LHCN-M2 (cell line): ENCODE measurements around the gene PIP5K1B. TPM values are rescaled to one million over a fixed set of nuclear protein-coding genes. Genes with fewer than 3 reads are reported as not detected.

ENCODE experiments used
- DNase-seq: peaks from one replicate; pipeline ENCODE4 v3.0.0-alpha.2; 2012; ENCODE audit warnings: low read depth
- total RNA-seq: library from RNA; depleted of rRNA; stranded (reverse); fragments of >200 nt; gene quantifications from 2 replicates; pipeline ENCODE4 v1.2.3, GENCODE V29; 2014

Gene PIP5K1B
- total RNA-seq, 1 experiment from 2014 or later, result not detected

DNA sequence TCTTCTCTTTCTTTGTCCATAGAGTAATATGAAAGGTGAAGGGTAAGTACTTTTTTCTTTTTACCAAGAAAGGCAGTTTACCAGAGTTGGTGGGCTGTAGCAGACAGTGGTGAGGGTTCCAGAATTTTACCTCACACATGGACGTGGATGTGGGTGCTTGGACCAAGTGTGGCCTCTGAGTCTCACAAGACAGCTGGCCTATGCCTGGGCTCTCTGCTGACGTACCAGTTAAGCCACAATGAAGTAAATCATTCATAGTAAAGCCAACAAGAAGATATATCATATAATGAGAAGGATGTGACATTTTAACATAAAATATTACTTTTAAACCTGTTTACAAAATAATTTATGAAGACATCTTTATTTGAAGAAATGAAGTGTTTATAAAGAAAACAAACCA lies 202.9 kb downstream of the PIP5K1B start:
- no peak for DNase-seq

GRCh38 chr9:68912561-68912960 lies 207.5 kb downstream of the PIP5K1B start:
- DNase-seq, result no peak

DNA sequence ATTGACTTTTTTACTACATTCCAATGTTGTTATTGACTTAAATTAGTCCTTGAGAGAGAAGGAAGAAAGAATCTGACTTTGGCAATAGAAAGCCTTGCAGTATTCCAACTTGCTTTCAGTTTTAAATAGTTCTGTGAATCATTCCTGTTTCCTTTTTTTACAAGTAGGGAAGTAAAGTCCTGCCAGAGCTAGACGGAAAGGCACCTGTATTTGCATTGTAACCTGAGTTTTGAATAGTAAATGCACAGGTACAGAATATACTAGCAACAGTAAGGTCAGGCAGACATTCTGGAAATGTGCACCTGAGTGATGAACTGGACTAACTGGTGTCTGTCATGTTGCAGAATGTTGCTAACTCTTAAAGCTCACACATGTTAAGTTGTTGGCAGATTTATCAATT lies 208.0 kb downstream of the PIP5K1B start:
- no peak for DNase-seq

- DNase-seq, result no peak
Measured at GRCh38 chr9:68914751-68915150, 209.7 kb downstream of the PIP5K1B start.

- no peak for DNase-seq
Measured at GRCh38 chr9:68919661-68920060, 214.6 kb downstream of the PIP5K1B start.

DNA sequence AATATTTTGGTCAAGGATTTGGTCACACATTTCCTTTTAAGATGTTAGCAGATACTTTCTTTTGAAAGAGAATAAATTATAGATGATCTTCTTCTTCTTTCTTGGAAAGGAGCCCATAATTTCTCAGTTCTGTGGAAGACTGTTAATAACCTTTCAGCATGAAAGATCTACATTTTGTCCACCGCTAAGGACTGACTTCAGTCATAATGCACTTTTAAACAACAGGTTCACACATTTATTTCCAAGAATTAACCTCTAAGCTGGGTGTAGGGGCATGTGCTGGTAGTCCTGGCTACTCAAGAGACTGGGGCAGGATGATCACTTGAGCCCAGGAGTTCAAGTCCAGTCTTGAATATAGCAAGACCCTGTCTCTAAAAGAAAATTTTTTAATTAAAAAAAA lies 215.9 kb downstream of the PIP5K1B start:
- DNase-seq, result no peak

- DNase-seq, result no peak
Measured at GRCh38 chr9:68923480-68923879, 218.4 kb downstream of the PIP5K1B start.

DNA sequence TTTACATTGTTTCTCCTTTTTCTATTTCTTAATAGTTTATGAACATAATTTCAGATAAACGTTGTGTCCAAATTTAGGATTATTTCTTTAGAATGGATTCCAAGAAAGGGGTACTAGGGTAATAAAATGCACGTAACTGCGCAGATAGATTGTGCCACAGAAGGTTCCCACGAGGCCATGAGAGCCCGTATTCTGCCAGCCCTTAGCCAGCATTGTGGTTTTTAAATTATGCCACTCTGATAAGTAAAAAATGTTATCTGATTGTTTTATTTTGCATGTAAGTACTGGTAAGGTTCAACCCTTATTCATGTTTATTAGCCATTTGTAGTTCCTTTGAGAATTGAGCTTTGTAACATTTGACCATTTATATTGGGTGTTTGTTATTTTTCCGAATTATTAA lies 220.1 kb downstream of the PIP5K1B start:
- no peak for DNase-seq

DNA sequence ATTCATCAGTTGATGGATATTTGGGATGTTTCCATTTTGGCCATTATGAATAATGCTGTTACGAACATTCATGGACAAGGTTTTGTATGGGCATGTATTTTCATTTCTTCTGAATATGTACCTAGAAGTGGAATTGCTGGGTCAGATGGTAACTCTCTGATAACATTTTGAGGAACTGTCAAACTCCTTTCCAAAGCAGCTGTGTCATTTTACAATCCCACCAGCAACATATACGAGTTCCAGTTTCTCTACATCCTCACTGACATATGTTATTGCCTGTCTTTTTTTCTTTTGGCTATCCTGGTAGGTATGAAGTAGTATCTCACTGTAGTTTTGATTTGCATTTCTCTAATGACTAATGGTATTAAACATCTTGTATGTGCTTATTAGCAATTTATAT lies 222.1 kb downstream of the PIP5K1B start:
- DNase-seq, result no peak

- no peak for DNase-seq
Measured at GRCh38 chr9:68931821-68932220, 226.8 kb downstream of the PIP5K1B start.

GRCh38 chr9:68932458-68932857 lies 227.4 kb downstream of the PIP5K1B start:
- DNase-seq, result no peak

GRCh38 chr9:68933434-68934328 lies 228.6 kb downstream of the PIP5K1B start:
- no peak for DNase-seq

DNA sequence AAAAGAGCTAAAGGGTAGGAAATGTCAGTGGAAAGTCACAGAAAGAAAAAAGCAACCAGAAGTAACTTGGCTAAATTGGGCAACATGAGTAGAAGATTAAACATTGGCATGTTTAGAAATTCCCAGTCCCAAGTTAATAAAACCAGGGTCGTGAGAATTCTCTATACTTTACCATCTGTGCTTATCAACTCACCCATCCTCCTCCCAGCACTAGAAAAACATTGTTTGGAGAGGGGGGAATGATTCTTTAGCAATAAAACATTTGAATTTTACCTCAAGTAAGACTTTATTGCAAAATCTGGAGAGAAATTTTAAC lies 229.2 kb downstream of the PIP5K1B start:
- DNase-seq, result no peak

- no peak for DNase-seq
Measured at GRCh38 chr9:68940573-68940972, 235.5 kb downstream of the PIP5K1B start.

DNA sequence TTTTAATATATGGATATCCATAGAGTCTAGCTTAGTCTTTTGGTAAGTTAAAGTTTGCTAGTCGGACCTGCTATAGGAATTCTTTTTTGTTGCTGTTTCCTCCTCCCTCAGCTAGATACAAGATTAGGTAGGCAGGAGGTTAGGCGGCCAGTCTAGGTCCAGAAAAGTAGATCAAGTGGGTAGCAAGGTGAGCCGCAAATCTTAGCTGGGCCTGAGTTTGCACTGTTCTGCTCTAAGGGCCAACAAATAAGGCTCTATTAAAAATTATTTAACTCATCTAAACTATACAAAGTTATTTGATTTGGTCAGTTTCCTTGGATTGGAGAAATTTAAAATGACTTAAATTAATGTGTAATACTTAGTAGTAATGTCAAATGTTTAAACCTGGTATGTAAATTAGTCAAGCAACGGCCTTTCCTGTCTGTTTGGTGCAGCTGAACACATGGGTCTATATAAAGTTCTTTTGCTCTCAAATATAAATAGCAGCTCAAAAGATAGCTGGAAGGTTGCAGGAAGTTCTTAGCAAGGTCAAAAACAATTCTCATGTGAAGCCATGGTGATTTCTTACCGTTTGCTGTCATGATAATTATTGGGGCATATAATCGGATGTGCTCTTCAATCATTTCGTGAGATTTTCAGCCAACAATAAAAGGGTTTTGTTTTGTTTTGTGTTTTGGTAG lies 236.9 kb downstream of the PIP5K1B start:
- no peak for DNase-seq

DNA sequence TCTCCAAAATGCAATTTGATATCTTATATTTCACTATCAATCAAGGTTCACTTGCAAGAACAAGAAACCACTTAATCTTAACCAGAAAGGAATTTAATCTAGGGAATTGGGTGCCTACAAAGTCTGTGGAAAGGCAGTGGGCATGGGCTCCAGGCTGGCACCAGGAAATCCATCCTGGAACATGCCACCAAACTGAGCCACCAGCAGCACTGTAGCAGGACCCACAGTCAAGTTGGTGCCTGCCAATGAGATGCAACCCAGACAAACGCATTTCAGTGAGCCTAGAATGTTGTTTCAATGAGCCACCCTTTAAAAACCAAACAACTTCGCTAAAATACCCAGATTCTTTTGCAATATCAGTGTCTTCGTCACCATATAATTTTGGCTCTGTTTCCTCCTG lies 237.8 kb downstream of the PIP5K1B start:
- DNase-seq, result no peak

DNA sequence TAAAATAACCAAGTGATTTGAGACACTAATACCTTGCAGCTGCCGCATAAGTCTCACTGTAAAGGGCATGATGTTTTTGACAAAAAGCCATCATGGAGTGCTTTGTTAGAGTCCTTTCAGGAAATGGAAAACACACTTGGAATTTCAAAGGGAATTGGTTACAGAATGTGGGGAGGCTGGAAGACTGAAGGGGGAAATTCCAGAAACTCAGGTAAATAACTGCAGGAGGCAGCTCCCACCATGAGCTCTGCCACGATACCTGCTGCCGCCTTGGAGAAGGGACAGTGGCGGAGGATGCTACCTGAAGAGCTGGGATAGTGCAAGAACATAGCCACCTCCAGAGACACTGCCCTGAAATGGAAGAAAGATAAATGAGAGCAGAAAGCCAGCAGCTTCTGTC lies 242.0 kb downstream of the PIP5K1B start:
- no peak for DNase-seq

GRCh38 chr9:68947842-68948569 lies 243.0 kb downstream of the PIP5K1B start:
- DNase-seq, result peak; percentile 3

GRCh38 chr9:68949271-68950000 lies 244.4 kb downstream of the PIP5K1B start:
- peak; percentile 44 for DNase-seq

DNA sequence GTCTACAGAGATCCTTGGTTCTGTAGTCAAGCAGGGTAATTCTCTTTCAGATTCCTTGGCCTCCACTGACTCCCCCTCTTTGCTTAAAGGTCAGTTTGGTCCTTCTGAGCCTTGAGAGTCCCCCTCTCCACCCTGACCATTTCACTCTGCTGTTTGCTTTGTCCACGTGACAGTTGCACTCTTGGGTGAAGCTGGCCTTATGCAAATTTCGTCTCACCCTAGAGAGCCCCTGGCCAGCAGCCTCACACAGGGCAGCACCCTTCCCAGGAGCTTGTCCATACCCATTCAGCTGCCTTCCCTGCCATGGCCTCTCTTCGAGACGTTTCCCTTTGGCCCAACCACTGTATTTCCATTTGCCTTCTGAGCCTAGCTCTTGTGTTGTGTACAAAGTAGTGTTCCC lies 245.1 kb downstream of the PIP5K1B start:
- DNase-seq, result no peak

DNA sequence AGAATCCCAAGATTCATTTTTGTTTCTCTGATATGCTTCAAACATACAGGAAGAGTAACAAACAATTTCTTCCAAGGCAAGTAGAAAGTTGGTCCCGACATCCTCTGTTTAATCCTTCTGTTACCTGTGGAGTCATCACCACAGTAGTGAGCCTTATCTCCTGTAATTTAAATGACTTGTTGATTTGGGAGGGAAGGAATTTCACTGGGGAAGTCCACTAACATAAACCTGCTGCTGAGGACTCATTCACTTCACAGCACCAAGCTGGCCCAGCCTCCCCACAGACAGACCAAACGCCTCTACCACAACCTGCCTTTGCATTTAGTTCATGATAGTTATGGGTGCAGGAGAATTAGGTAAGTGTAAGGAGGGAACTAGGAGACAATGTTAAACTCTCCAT lies 245.6 kb downstream of the PIP5K1B start:
- DNase-seq, result no peak
